HepG2 (cell line): ENCODE results near the gene SUPT4H1. TPM values are rescaled to one million over a fixed set of nuclear protein-coding genes. Genes with fewer than 3 reads are reported as not detected.

Experiments used
- KDM2A ChIP-seq: sonication (generic); formaldehyde crosslinking; IDR thresholded peaks from 2 replicates; pipeline ENCODE4 v1.4.0; 2020; ENCODE audit warnings: low read depth, missing genetic modification reagents, borderline replicate concordance
- NONO ChIP-seq, 2 experiments: fragments of 450-650 bp in 1 of 2; sonication (generic) in 1 of 2; formaldehyde crosslinking in 1 of 2; IDR thresholded peaks in 1 of 2; conservative IDR thresholded peaks in 1 of 2; 2 replicates each; pipeline versions ENCODE4 v1.6.1 to v1.8.0; 2017 to 2022; ENCODE audit warnings: mild to moderate bottlenecking in 1 of 2, missing genetic modification reagents in 1 of 2, moderate library complexity in 1 of 2
- RAD21 ChIP-seq: fragments of 450-650 bp; formaldehyde crosslinking; IDR thresholded peaks from 2 replicates; pipeline ENCODE4 v1.5.0; 2020; ENCODE audit warnings: mild to moderate bottlenecking
- SMC3 ChIP-seq: IDR thresholded peaks from 2 replicates; pipeline ENCODE4 v1.6.1; 2011; ENCODE audit warnings: low read length, improper control_type of control experiment
- STAG1 ChIP-seq: sonication (generic); formaldehyde crosslinking; IDR thresholded peaks from 2 replicates; pipeline ENCODE4 v1.4.0; 2020; ENCODE audit warnings: missing genetic modification reagents
- TRIM24 ChIP-seq: sonication (generic); formaldehyde crosslinking; IDR thresholded peaks from 2 replicates; pipeline ENCODE4 v1.8.0; 2022; ENCODE audit warnings: mild to moderate bottlenecking, missing genetic modification reagents
- ZBTB7B ChIP-seq: sonication (generic); formaldehyde crosslinking; IDR thresholded peaks from 2 replicates; pipeline ENCODE4 v1.4.0; 2020; ENCODE audit warnings: missing genetic modification reagents
- ZFX ChIP-seq: sonication (generic); formaldehyde crosslinking; IDR thresholded peaks from 2 replicates; pipeline ENCODE4 v1.4.0; 2020; ENCODE audit warnings: mild to moderate bottlenecking, low read depth, missing genetic modification reagents, moderate library complexity
- ZNF33B ChIP-seq: sonication (generic); formaldehyde crosslinking; IDR thresholded peaks from 2 replicates; pipeline ENCODE4 v1.5.1; 2020; ENCODE audit warnings: mild to moderate bottlenecking, missing genetic modification reagents
- ZNF546 ChIP-seq: sonication (generic); formaldehyde crosslinking; conservative IDR thresholded peaks from 2 replicates; pipeline ENCODE4 v1.8.1; 2023; ENCODE audit warnings: mild to moderate bottlenecking, missing genetic modification reagents
- polyA plus RNA-seq, 8 experiments: library from polyadenylated mRNA; depleted of rRNA in 3 of 8; stranded (reverse) in 7 of 8; unstranded in 1 of 8; fragments of >200 nt; fragmentation: Illumina TruSeq in 4 of 8; extraction: Trizol in 4 of 8; gene quantifications; 2 replicates each; pipeline versions ENCODE4 v1.2.1 to v1.2.3, GENCODE V29; 2011 to 2016; ENCODE audit warnings: low read depth in 4 of 8, missing spikeins in 1 of 8, mixed read lengths in 1 of 8; ENCODE audit not compliant: insufficient read depth in 1 of 8
- total RNA-seq, 5 experiments: library from RNA; depleted of rRNA; stranded (reverse); fragments of >200 nt; fragmentation: Illumina TruSeq; extraction: Trizol; gene quantifications; 2 replicates each; pipeline ENCODE4 v1.2.3, GENCODE V29; 2016; ENCODE audit warnings: low read depth in 1 of 5
- TF ChIP-seq, protein P1 (sequence below): sonication (generic); formaldehyde crosslinking; IDR thresholded peaks from 2 replicates; pipeline ENCODE4 v1.4.0; 2020; ENCODE audit warnings: missing genetic modification reagents
- TF ChIP-seq, protein P2 (sequence below): sonication (generic); formaldehyde crosslinking; IDR thresholded peaks from 2 replicates; pipeline ENCODE4 v1.4.0; 2020; ENCODE audit warnings: missing genetic modification reagents, mild to moderate bottlenecking, borderline replicate concordance
- TF ChIP-seq, protein P3 (sequence below): sonication (generic); formaldehyde crosslinking; IDR thresholded peaks from 2 replicates; pipeline ENCODE4 v1.5.1; 2020; ENCODE audit warnings: mild to moderate bottlenecking, missing genetic modification reagents, borderline replicate concordance
- TF ChIP-seq, protein P4 (sequence below): sonication (generic); formaldehyde crosslinking; IDR thresholded peaks from 2 replicates; pipeline ENCODE4 v1.5.1; 2020; ENCODE audit warnings: mild to moderate bottlenecking, missing genetic modification reagents, moderate library complexity

The SUPT4H1 gene
- total and polyA plus RNA-seq, 2 of the 13 experiments (the other 11 are each of a cell fraction or from before 2014, with no cell fraction given) = 155 to 244 TPM

DNA sequence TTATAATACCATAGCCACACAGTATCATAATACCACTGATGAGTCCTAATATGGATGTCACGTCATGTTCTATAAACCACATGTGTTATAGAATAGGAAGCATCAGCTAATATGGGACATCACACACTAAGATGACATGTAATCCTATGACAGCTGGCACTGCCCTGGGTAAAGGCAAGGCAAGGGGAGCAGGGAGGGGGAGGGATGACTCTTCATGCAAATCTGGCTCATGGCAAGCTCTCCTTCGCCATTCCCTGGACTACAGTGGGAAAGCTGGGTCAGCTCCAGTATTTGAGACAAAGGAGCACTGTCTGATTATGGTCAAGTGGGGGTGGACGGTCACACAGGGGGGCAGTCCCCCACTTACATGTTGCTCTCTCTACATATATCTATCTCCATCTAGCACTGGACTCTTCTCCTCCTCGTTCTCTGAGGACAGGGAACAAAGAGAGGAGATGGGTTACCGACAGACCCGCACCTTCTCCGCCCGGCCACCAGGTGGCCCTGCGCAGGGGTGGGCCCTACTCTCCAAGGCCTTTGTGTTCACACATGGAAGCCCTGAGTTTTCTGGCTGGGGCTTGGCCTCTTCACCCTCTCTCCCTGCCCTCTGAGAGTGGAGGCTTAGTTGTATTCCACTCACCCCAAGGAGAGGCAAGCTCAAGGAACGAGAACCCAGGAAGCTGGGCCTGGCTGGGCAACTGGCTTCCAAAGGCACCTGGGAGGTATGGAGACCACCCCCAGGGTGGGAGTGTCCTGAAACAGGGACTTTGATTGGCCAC is 47.8 kb downstream of the SUPT4H1 start (continued):
- TF ChIP-seq SMC3 (peak; percentile 57; the same call in 1 of the 2 replicates), RAD21 (CRISPR knock-in tag) (peak; percentile 66), ZFX (peak; percentile 56; the same call in 1 of the 2 replicates), ZBTB7B (CRISPR knock-in tag) (no peak), TRIM24 (CRISPR knock-in tag) (peak; percentile 38; the same call in 1 of the 2 replicates), KDM2A (CRISPR knock-in tag) (peak; percentile 24; the same call in 1 of the 2 replicates), NONO (IDR thresholded peaks at IDR 0.05) (no peak), NONO (CRISPR knock-in tag; conservative IDR thresholded peaks at IDR 0.05) (0 out of 2 replicates have a peak, but pooled peaks have one; percentile 8), ZNF546 (0 out of 2 replicates have a peak, but pooled peaks have one; percentile 41), STAG1 (CRISPR knock-in tag) (peak; percentile 74), ZNF33B (CRISPR knock-in tag) (no peak)
- TF ChIP-seq, protein P1, sequence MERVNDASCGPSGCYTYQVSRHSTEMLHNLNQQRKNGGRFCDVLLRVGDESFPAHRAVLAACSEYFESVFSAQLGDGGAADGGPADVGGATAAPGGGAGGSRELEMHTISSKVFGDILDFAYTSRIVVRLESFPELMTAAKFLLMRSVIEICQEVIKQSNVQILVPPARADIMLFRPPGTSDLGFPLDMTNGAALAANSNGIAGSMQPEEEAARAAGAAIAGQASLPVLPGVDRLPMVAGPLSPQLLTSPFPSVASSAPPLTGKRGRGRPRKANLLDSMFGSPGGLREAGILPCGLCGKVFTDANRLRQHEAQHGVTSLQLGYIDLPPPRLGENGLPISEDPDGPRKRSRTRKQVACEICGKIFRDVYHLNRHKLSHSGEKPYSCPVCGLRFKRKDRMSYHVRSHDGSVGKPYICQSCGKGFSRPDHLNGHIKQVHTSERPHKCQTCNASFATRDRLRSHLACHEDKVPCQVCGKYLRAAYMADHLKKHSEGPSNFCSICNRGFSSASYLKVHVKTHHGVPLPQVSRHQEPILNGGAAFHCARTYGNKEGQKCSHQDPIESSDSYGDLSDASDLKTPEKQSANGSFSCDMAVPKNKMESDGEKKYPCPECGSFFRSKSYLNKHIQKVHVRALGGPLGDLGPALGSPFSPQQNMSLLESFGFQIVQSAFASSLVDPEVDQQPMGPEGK (CRISPR knock-in tag) = no peak
- TF ChIP-seq, protein P2, sequence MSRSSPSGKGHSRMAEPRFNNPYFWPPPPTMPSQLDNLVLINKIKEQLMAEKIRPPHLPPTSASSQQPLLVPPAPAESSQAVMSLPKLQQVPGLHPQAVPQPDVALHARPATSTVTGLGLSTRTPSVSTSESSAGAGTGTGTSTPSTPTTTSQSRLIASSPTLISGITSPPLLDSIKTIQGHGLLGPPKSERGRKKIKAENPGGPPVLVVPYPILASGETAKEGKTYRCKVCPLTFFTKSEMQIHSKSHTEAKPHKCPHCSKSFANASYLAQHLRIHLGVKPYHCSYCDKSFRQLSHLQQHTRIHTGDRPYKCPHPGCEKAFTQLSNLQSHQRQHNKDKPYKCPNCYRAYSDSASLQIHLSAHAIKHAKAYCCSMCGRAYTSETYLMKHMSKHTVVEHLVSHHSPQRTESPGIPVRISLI (CRISPR knock-in tag) = no peak
- TF ChIP-seq, protein P3, sequence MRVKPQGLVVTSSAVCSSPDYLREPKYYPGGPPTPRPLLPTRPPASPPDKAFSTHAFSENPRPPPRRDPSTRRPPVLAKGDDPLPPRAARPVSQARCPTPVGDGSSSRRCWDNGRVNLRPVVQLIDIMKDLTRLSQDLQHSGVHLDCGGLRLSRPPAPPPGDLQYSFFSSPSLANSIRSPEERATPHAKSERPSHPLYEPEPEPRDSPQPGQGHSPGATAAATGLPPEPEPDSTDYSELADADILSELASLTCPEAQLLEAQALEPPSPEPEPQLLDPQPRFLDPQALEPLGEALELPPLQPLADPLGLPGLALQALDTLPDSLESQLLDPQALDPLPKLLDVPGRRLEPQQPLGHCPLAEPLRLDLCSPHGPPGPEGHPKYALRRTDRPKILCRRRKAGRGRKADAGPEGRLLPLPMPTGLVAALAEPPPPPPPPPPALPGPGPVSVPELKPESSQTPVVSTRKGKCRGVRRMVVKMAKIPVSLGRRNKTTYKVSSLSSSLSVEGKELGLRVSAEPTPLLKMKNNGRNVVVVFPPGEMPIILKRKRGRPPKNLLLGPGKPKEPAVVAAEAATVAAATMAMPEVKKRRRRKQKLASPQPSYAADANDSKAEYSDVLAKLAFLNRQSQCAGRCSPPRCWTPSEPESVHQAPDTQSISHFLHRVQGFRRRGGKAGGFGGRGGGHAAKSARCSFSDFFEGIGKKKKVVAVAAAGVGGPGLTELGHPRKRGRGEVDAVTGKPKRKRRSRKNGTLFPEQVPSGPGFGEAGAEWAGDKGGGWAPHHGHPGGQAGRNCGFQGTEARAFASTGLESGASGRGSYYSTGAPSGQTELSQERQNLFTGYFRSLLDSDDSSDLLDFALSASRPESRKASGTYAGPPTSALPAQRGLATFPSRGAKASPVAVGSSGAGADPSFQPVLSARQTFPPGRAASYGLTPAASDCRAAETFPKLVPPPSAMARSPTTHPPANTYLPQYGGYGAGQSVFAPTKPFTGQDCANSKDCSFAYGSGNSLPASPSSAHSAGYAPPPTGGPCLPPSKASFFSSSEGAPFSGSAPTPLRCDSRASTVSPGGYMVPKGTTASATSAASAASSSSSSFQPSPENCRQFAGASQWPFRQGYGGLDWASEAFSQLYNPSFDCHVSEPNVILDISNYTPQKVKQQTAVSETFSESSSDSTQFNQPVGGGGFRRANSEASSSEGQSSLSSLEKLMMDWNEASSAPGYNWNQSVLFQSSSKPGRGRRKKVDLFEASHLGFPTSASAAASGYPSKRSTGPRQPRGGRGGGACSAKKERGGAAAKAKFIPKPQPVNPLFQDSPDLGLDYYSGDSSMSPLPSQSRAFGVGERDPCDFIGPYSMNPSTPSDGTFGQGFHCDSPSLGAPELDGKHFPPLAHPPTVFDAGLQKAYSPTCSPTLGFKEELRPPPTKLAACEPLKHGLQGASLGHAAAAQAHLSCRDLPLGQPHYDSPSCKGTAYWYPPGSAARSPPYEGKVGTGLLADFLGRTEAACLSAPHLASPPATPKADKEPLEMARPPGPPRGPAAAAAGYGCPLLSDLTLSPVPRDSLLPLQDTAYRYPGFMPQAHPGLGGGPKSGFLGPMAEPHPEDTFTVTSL (CRISPR knock-in tag) = no peak
- TF ChIP-seq, protein P4, sequence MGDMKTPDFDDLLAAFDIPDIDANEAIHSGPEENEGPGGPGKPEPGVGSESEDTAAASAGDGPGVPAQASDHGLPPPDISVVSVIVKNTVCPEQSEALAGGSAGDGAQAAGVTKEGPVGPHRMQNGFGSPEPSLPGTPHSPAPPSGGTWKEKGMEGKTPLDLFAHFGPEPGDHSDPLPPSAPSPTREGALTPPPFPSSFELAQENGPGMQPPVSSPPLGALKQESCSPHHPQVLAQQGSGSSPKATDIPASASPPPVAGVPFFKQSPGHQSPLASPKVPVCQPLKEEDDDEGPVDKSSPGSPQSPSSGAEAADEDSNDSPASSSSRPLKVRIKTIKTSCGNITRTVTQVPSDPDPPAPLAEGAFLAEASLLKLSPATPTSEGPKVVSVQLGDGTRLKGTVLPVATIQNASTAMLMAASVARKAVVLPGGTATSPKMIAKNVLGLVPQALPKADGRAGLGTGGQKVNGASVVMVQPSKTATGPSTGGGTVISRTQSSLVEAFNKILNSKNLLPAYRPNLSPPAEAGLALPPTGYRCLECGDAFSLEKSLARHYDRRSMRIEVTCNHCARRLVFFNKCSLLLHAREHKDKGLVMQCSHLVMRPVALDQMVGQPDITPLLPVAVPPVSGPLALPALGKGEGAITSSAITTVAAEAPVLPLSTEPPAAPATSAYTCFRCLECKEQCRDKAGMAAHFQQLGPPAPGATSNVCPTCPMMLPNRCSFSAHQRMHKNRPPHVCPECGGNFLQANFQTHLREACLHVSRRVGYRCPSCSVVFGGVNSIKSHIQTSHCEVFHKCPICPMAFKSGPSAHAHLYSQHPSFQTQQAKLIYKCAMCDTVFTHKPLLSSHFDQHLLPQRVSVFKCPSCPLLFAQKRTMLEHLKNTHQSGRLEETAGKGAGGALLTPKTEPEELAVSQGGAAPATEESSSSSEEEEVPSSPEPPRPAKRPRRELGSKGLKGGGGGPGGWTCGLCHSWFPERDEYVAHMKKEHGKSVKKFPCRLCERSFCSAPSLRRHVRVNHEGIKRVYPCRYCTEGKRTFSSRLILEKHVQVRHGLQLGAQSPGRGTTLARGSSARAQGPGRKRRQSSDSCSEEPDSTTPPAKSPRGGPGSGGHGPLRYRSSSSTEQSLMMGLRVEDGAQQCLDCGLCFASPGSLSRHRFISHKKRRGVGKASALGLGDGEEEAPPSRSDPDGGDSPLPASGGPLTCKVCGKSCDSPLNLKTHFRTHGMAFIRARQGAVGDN (CRISPR knock-in tag) = 0 out of 2 replicates have a peak, but pooled peaks have one; percentile 17
